Endothelial cell of umbilical vein (primary cell): Measurements from ENCODE around the gene ABRAXAS1. TPM values are rescaled to one million over a fixed set of nuclear protein-coding genes. Genes with fewer than 3 reads are reported as not detected.
A peak's percentile ranks its signal among the peaks of the same experiment; 100 is the strongest.

ENCODE experiments used
- BruUV-seq: library from RNA; stranded (reverse); fragments of 400-500 nt; replicated peaks from 2 replicates; lab custom pipeline; 2021; lab: Mats Ljungman, UMichigan
- CTCF ChIA-PET: fragments of 300-600, 350-600 bp; sonication (Branson Sonifier 250); formaldehyde crosslinking; loops from one replicate; lab custom pipeline; 2021; ENCODE audit warnings: antibody characterized with exemption, inconsistent platforms; lab: Charles Lee
- POLR2A ChIA-PET: fragments of 300-600, 350-600 bp; sonication (Branson Sonifier 250); formaldehyde crosslinking; loops from one replicate; lab custom pipeline; 2021; ENCODE audit warnings: antibody characterized with exemption, inconsistent platforms; lab: Charles Lee
- DNase-seq: peaks from one replicate; pipeline ENCODE4 v3.0.0-alpha.2; 2011; ENCODE audit warnings: low read depth, low spot score
- FAIRE-seq: peaks from 2 replicates; lab custom pipeline; 2011; peaks lifted over from hg19 to GRCh38; lab: Jason Lieb, UNC
- H2AFZ ChIP-seq: 2 replicates; pipeline ENCODE4 v1.6.0; 2012; ENCODE audit warnings: low read depth, low read length, control low read depth, inconsistent platforms
- H3K27ac ChIP-seq: 2 replicates; pipeline ENCODE4 v1.5.1; 2011; ENCODE audit warnings: low read depth, mild to moderate bottlenecking, control low read depth, low read length, moderate library complexity; ENCODE audit not compliant: insufficient read depth
- H3K27me3 ChIP-seq, 2 experiments: 2 replicates each; pipeline versions ENCODE4 v1.6.0 to v1.6.1; 2011; ENCODE audit warnings: low read length in 2 of 2, mixed read lengths in 1 of 2; ENCODE audit not compliant: control insufficient read depth in 2 of 2, insufficient read depth in 2 of 2
- H3K36me3 ChIP-seq, 2 experiments: 2 replicates in 1 of 2; 3 replicates in 1 of 2; pipeline ENCODE4 v1.5.1; 2011; ENCODE audit warnings: low read length in 2 of 2, mild to moderate bottlenecking in 1 of 2, moderate library complexity in 1 of 2; ENCODE audit not compliant: control insufficient read depth in 2 of 2, insufficient read depth in 2 of 2; ENCODE audit errors: extremely low read depth in 1 of 2
- H3K4me1 ChIP-seq: 3 replicates; pipeline ENCODE4 v1.5.1; 2011; ENCODE audit warnings: mild to moderate bottlenecking, low read length; ENCODE audit not compliant: control insufficient read depth, insufficient read depth; ENCODE audit errors: extremely low read depth
- H3K4me2 ChIP-seq: 2 replicates; pipeline ENCODE4 v1.6.1; 2011; ENCODE audit warnings: low read length, control low read depth, mixed read lengths; ENCODE audit not compliant: insufficient read depth
- H3K4me3 ChIP-seq, 3 experiments: fragments of 200-600 bp in 1 of 3; sonication (generic), shearing (Covaris generic) in 1 of 3; replicated peaks in 1 of 3; 2 replicates each; pipeline ENCODE4 v1.5.1; 2011 to 2016; ENCODE audit warnings: control low read depth in 3 of 3, low read length in 3 of 3, mild to moderate bottlenecking in 2 of 3, inconsistent platforms in 1 of 3, low read depth in 1 of 3, moderate library complexity in 1 of 3; ENCODE audit not compliant: insufficient read depth in 1 of 3
- H3K79me2 ChIP-seq: 2 replicates; pipeline ENCODE4 v1.6.0; 2012; ENCODE audit warnings: low read length, inconsistent platforms; ENCODE audit not compliant: control insufficient read depth, insufficient read depth
- H3K9ac ChIP-seq: replicated peaks from 2 replicates; pipeline ENCODE3; 2011; ENCODE audit warnings: low read length, control low read depth; ENCODE audit not compliant: insufficient read depth; ENCODE audit errors: extremely low read depth
- H3K9me1 ChIP-seq: replicated peaks from 3 replicates; pipeline ENCODE4 v1.6.0; 2011; ENCODE audit warnings: mild to moderate bottlenecking, low read length; ENCODE audit not compliant: control insufficient read depth, insufficient read depth; ENCODE audit errors: extremely low read depth
- H3K9me3 ChIP-seq: replicated peaks from 2 replicates; pipeline ENCODE4 v1.5.1; 2012; ENCODE audit warnings: low read length, inconsistent platforms; ENCODE audit not compliant: control insufficient read depth, insufficient read depth
- H4K20me1 ChIP-seq: replicated peaks from 2 replicates; pipeline ENCODE3; 2011; ENCODE audit warnings: mild to moderate bottlenecking, low read length; ENCODE audit not compliant: control insufficient read depth, insufficient read depth; ENCODE audit errors: extremely low read depth
- CTCF ChIP-seq, 2 donors: IDR thresholded peaks; 1 replicate in 1 of 2; 2 replicates in 1 of 2; pipeline ENCODE4 v1.5.1; 2011; ENCODE audit warnings: low read length in 2 of 2, mild to moderate bottlenecking in 2 of 2, moderate library complexity in 2 of 2, control low read depth in 1 of 2, inconsistent platforms in 1 of 2, low read depth in 1 of 2; ENCODE audit not compliant: insufficient read depth in 1 of 2; ENCODE audit errors: extremely low read depth in 1 of 2
- EZH2 ChIP-seq: IDR thresholded peaks from 2 replicates; pipeline ENCODE4 v1.6.1; 2012; ENCODE audit warnings: borderline replicate concordance, low read depth, mild to moderate bottlenecking, moderate library complexity, low read length, inconsistent platforms; ENCODE audit not compliant: severe bottlenecking
- FOS ChIP-seq: IDR thresholded peaks from 2 replicates; pipeline ENCODE4 v1.6.1; 2011; ENCODE audit warnings: mild to moderate bottlenecking, low read length, moderate library complexity, borderline replicate concordance; ENCODE audit not compliant: insufficient read depth
- GATA2 ChIP-seq: IDR thresholded peaks from 2 replicates; pipeline ENCODE4 v1.7.0; 2011; ENCODE audit warnings: low read depth, mild to moderate bottlenecking, moderate library complexity, mixed read lengths, low read length; ENCODE audit not compliant: insufficient read length, insufficient read depth
- JUN ChIP-seq: IDR thresholded peaks from 2 replicates; pipeline ENCODE4 v1.6.1; 2011; ENCODE audit warnings: borderline replicate concordance, low read depth; ENCODE audit not compliant: insufficient read length, insufficient read depth
- MYC ChIP-seq: IDR thresholded peaks from one replicate; pipeline ENCODE4 v1.6.1; 2011; ENCODE audit warnings: mild to moderate bottlenecking, low read depth, low read length
- POLR2A ChIP-seq: IDR thresholded peaks from 2 replicates; pipeline ENCODE4 v1.6.1; 2012; ENCODE audit warnings: low read depth, mild to moderate bottlenecking, control low read depth, low read length
- POLR2AphosphoS5 ChIP-seq: IDR thresholded peaks from 2 replicates; pipeline ENCODE4 v1.6.1; 2012; ENCODE audit warnings: low read depth, mild to moderate bottlenecking, control low read depth, low read length, moderate library complexity; ENCODE audit not compliant: insufficient read depth
- dilution Hi-C: fragments of 300-500 bp; cut with MboI; formaldehyde crosslinking; loops from one replicate; pipeline ENCODE4 v1.15.0; 2019; ENCODE audit warnings: low sequenced_read_pairs; ENCODE audit not compliant: extremely low pct_ligation_motif_present
- intact Hi-C: fragments of 100-400 bp; cut with micrococcal nuclease; formaldehyde crosslinking; loops from one replicate; pipeline ENCODE4 v1.10.0; 2022
- polyA plus RNA-seq, 4 experiments: library from polyadenylated mRNA; depleted of rRNA in 3 of 4; stranded (reverse) in 3 of 4; unstranded in 1 of 4; fragments of >200 nt; gene quantifications; 2 replicates each; pipeline versions ENCODE4 v1.2.1 to v1.2.3, GENCODE V29; 2011 to 2012; ENCODE audit warnings: missing spikeins in 1 of 4
- total RNA-seq: library from RNA; stranded (reverse); gene quantifications from 2 replicates; pipeline ENCODE4 v1.2.3, GENCODE V29; 2021
- TF ChIP-seq, protein P1 (sequence below): IDR thresholded peaks from 2 replicates; pipeline ENCODE4 v1.6.1; 2011; ENCODE audit not compliant: insufficient read depth, insufficient read length

ABRAXAS1 gene
- total and polyA plus RNA-seq, 2 donors (not counting 3 experiments of a cell fraction or from before 2014, with no cell fraction given): 5.5 to 16.7 TPM

DNA sequence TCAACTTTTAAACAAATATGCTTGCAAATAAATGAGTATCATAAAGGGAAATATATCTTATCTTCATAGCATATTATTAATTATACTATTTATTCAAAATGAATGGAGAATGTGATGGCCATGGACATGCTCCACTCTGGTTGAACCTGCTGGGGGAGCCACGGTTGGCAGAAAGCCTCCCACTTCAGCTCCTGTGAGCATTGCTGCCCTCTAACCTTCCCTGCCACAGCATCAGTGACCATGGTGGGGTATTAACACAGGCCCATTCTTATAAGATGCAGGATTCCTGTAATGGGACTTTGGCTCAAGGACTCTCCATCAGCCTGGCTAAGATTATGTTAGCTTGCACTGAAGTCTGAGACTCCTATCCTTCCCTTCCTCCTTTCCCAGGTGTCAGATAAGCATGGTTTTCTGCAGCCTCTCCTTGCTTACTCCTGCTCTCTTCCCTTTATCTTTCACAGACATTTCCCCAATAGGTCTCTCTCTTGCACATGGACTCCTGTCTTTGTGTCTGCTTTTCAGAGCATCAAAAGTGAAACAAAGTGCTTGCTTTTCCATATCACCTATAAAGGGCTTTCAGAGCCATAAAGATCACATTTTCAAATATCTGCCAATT lies 4.9 kb upstream of the ABRAXAS1 start:
- Histone ChIP-seq H3K79me2 (no peaks in the 10 kb centered on the region), H4K20me1 (no peaks in the 10 kb centered on the region), H3K27me3 (no peaks in the 10 kb centered on the region), H3K4me2 (no peak overlapping the region), H2AFZ (no peak overlapping the region), H3K9me3 (no peaks in the 10 kb centered on the region), H3K9me1 (no peaks in the 10 kb centered on the region), H3K4me1 (peaks cover 4% of the 10 kb centered on the region), H3K9ac (no peak overlapping the region), H3K36me3 (no peaks in the 10 kb centered on the region), H3K4me3 (no peak overlapping the region), H3K27ac (no peak overlapping the region)
- FAIRE-seq (peak; percentile 12), DNase-seq (no peak)
- CTCF ChIA-PET: interaction anchor here (0.8 to 1.5 kb wide), 4 partner anchors 16 to 1010 kb away, joined by 3 to 4 read pairs (median 4); partner anchors contain the start of gene NKX6-1
- POLR2A ChIA-PET: no interaction called here
- BruUV-seq: no TSS peak
- dilution Hi-C loops (no loop called here), intact Hi-C loops (no loop called here)
- TF ChIP-seq MYC: no peak
- TF ChIP-seq EZH2: no peak
- TF ChIP-seq GATA2: no peak
- TF ChIP-seq, protein P1, sequence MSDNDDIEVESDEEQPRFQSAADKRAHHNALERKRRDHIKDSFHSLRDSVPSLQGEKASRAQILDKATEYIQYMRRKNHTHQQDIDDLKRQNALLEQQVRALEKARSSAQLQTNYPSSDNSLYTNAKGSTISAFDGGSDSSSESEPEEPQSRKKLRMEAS: no peak
- no peak for TF ChIP-seq JUN
- TF ChIP-seq POLR2A: no peak
- TF ChIP-seq CTCF (IDR thresholded peaks at IDR 0.05; ENCODE audit: extremely low read depth in 1 of 2, insufficient read depth in 1 of 2, low read depth in 1 of 2, low read length in 2 of 2): no peak
- no peak for TF ChIP-seq POLR2AphosphoS5
- no peak for TF ChIP-seq FOS
